SK-N-SH treated with all-trans-retinoic acid at 6 μM for 48 hours (cell line): ENCODE measurements around the gene RIN3.

ENCODE experiments used
- ATAC-seq: fragments of 200-7000 bp; cut with Tn5 transposase; 3 replicates; pipeline ENCODE4 v1.9.1; 2020; ENCODE audit warnings: mild to moderate bottlenecking, moderate library complexity
- ARNTL ChIP-seq: fragments of 450-650 bp; formaldehyde crosslinking; IDR thresholded peaks from 2 replicates; pipeline ENCODE4 v1.5.0; 2020; ENCODE audit warnings: low read depth, mild to moderate bottlenecking, moderate library complexity, borderline replicate concordance
- BACH2 ChIP-seq: fragments of 250-450 bp; sonication (Bioruptor Pico); IDR thresholded peaks from 2 replicates; pipeline ENCODE4 v1.9.0; 2021; ENCODE audit warnings: mild to moderate bottlenecking, borderline replicate concordance
- CREB5 ChIP-seq: fragments of 250-450 bp; sonication (Bioruptor Pico); IDR thresholded peaks from 2 replicates; pipeline ENCODE4 v1.5.1; 2020; ENCODE audit warnings: low read depth, mild to moderate bottlenecking, moderate library complexity
- CSDC2 ChIP-seq: fragments of 250-450 bp; sonication (Bioruptor Pico); IDR thresholded peaks from 2 replicates; pipeline ENCODE4 v1.5.0; 2020; ENCODE audit warnings: mild to moderate bottlenecking, moderate library complexity
- CSRNP3 ChIP-seq: fragments of 250-450 bp; sonication (Bioruptor Pico); IDR thresholded peaks from 2 replicates; pipeline ENCODE4 v1.5.1; 2021; ENCODE audit warnings: mild to moderate bottlenecking, moderate library complexity
- ESRRG ChIP-seq: fragments of 250-450 bp; sonication (Bioruptor Pico); IDR thresholded peaks from 2 replicates; pipeline ENCODE4 v1.6.1; 2021; ENCODE audit warnings: mild to moderate bottlenecking
- GLIS3 ChIP-seq: fragments of 250-450 bp; sonication (Bioruptor Pico); IDR thresholded peaks from 2 replicates; pipeline ENCODE4 v1.5.0; 2020; ENCODE audit warnings: mild to moderate bottlenecking, moderate library complexity
- ISL1 ChIP-seq: fragments of 250-450 bp; sonication (Bioruptor Pico); IDR thresholded peaks from 2 replicates; pipeline ENCODE4 v2.1.2; 2022; ENCODE audit warnings: mild to moderate bottlenecking, moderate library complexity
- OSR1 ChIP-seq: fragments of 250-450 bp; sonication (Bioruptor Pico); IDR thresholded peaks from 2 replicates; pipeline ENCODE4 v1.8.0; 2022; ENCODE audit warnings: moderate library complexity, mild to moderate bottlenecking, inconsistent platforms
- PATZ1 ChIP-seq: fragments of 250-450 bp; sonication (Bioruptor Pico); IDR thresholded peaks from 2 replicates; pipeline ENCODE4 v1.8.0; 2020; ENCODE audit warnings: mild to moderate bottlenecking, moderate library complexity, borderline replicate concordance
- PPARA ChIP-seq: fragments of 250-450 bp; sonication (Bioruptor Pico); IDR thresholded peaks from 2 replicates; pipeline ENCODE4 v1.5.0; 2020; ENCODE audit warnings: mild to moderate bottlenecking, borderline replicate concordance
- SNAI2 ChIP-seq: fragments of 250-450 bp; sonication (Bioruptor Pico); IDR thresholded peaks from 2 replicates; pipeline ENCODE4 v1.5.0; 2020; ENCODE audit warnings: mild to moderate bottlenecking, moderate library complexity
- TCF4 ChIP-seq: fragments of 250-450 bp; sonication (Bioruptor Pico); IDR thresholded peaks from 2 replicates; pipeline ENCODE4 v1.8.0; 2021; ENCODE audit warnings: mild to moderate bottlenecking, moderate library complexity, borderline replicate concordance
- TOX ChIP-seq: fragments of 250-450 bp; sonication (Bioruptor Pico); IDR thresholded peaks from 2 replicates; pipeline ENCODE4 v1.8.0; 2021; ENCODE audit warnings: mild to moderate bottlenecking, moderate library complexity, borderline replicate concordance
- TSHZ2 ChIP-seq: fragments of 250-450 bp; sonication (Bioruptor Pico); IDR thresholded peaks from 2 replicates; pipeline ENCODE4 v1.5.0; 2020; ENCODE audit warnings: mild to moderate bottlenecking, moderate library complexity
- ZC3H10 ChIP-seq: fragments of 250-450 bp; sonication (Bioruptor Pico); IDR thresholded peaks from 2 replicates; pipeline ENCODE4 v1.5.1; 2021; ENCODE audit warnings: mild to moderate bottlenecking, moderate library complexity
- ZFP3 ChIP-seq: fragments of 250-450 bp; sonication (Bioruptor Pico); IDR thresholded peaks from 2 replicates; pipeline ENCODE4 v1.5.0; 2020; ENCODE audit warnings: mild to moderate bottlenecking, moderate library complexity
- ZFP30 ChIP-seq: fragments of 450-650 bp; formaldehyde crosslinking; IDR thresholded peaks from 2 replicates; pipeline ENCODE4 v1.5.0; 2022; ENCODE audit warnings: mild to moderate bottlenecking, moderate library complexity
- ZNF565 ChIP-seq: fragments of 450-650 bp; formaldehyde crosslinking; conservative IDR thresholded peaks from 2 replicates; pipeline ENCODE4 v1.5.0; 2020; ENCODE audit warnings: low read depth, mild to moderate bottlenecking, moderate library complexity
- ZNF70 ChIP-seq: fragments of 450-650 bp; formaldehyde crosslinking; IDR thresholded peaks from 2 replicates; pipeline ENCODE4 v1.5.0; 2020; ENCODE audit warnings: mild to moderate bottlenecking, moderate library complexity
- ZNF8 ChIP-seq: fragments of 450-650 bp; formaldehyde crosslinking; IDR thresholded peaks from 2 replicates; pipeline ENCODE4 v1.5.0; 2020; ENCODE audit warnings: mild to moderate bottlenecking, moderate library complexity

The RIN3 gene

GRCh38 chr14:92652413-92653151 lies 139.0 kb downstream of the RIN3 start:
- no peak for TF ChIP-seq BACH2 (CRISPR knock-in tag)
- no peak for TF ChIP-seq TCF4 (CRISPR knock-in tag)
- TF ChIP-seq TOX: no peak
- no peak for TF ChIP-seq PPARA (CRISPR knock-in tag)
- TF ChIP-seq PATZ1: no peak
- no peak for TF ChIP-seq ZNF70 (CRISPR knock-in tag)
- TF ChIP-seq ZC3H10 (CRISPR knock-in tag): no peak
- no peak for TF ChIP-seq CREB5 (CRISPR knock-in tag)
- TF ChIP-seq ZFP30 (CRISPR knock-in tag): no peak
- TF ChIP-seq ZFP3 (CRISPR knock-in tag): no peak
- no peak for TF ChIP-seq ESRRG (CRISPR knock-in tag)
- no peak for TF ChIP-seq ARNTL
- no peak for TF ChIP-seq ISL1 (CRISPR knock-in tag)
- no peak for TF ChIP-seq CSRNP3
- TF ChIP-seq SNAI2 (CRISPR knock-in tag): no peak
- no peak for TF ChIP-seq OSR1 (CRISPR knock-in tag)
- TF ChIP-seq ZNF565 (CRISPR knock-in tag): no peak
- no peak for ATAC-seq

GRCh38 chr14:92653162-92653651 lies 139.6 kb downstream of the RIN3 start:
- no peak for TF ChIP-seq TOX
- TF ChIP-seq ARNTL: no peak
- TF ChIP-seq ZNF8: no peak
- no peak for TF ChIP-seq SNAI2 (CRISPR knock-in tag)
- no peak for TF ChIP-seq TSHZ2 (CRISPR knock-in tag)
- TF ChIP-seq, all 23 proteins: peak for 0
- ATAC-seq: no peak

- TF ChIP-seq PPARA (CRISPR knock-in tag) (no peak), ZFP3 (CRISPR knock-in tag) (no peak), ZFP30 (CRISPR knock-in tag) (no peak), ISL1 (CRISPR knock-in tag) (no peak), PATZ1 (no peak), GLIS3 (CRISPR knock-in tag) (no peak), ESRRG (CRISPR knock-in tag) (no peak), CSDC2 (CRISPR knock-in tag) (no peak)
- ATAC-seq: no peak
Measured at GRCh38 chr14:92654239-92654901, 140.8 kb downstream of the RIN3 start.
